Renal cortex interstitium (tissue), 11 donors: ENCODE results near the gene ANKDD1B. TPM values are rescaled to one million over a fixed set of nuclear protein-coding genes. Genes with fewer than 3 reads are reported as not detected.
"Not testable (repeated sequence)": the region's sequence is repeated elsewhere in the genome, so short reads cannot be mapped to it uniquely, and the experiment has no call there.

ENCODE experiments used
- DNase-seq, 11 donors: peaks; one replicate each; pipeline ENCODE4 v3.0.0-alpha.2; 2013; ENCODE audit warnings: low read depth in 9 of 11, low spot score in 4 of 11; ENCODE audit errors: extremely low read depth in 1 of 11
- polyA plus RNA-seq, 3 donors: library from polyadenylated mRNA; unstranded; fragments of 120-200 nt; gene quantifications; one replicate each; pipeline ENCODE4 v1.2.1, GENCODE V29; 2013; ENCODE audit not compliant: insufficient read length in 3 of 3

Gene ANKDD1B
- polyA plus RNA-seq, 3 donors = 6.7 to 8.9 (median 7.4) TPM

DNA sequence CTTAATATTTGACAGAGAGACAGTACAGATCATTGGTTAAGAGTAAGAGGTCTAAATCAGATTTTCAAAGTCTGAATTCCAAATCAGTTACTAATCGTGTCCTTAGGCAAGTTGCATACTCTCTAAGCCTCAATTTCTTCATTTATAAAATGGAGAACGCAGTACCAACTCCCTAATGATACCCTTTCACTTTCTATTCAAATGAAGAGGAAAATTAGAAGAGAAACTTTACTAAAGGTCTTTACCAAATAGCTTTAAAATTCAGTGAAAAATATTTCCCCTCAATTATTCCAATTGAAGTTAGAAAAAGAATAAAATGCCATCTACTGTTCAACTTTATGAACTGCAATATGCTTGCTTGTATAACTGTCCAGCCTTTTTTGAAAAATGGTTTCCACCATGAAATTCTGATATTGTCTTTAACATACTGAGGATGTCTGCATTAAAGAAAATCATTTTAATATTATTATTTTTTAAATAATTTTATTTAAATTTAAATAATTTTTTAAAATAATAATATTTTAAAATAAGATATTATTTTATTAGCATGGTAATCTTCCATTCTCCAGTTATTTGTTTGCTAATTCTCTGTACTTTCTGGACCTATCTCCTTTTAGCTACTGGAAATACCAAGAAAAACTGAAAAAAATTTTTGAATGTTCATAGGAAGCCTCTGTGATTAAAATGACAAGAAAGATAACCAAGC lies 70.0 kb downstream of the ANKDD1B start:
- peak in 2 of 11 donors; percentile 48 to 71 for DNase-seq

DNA sequence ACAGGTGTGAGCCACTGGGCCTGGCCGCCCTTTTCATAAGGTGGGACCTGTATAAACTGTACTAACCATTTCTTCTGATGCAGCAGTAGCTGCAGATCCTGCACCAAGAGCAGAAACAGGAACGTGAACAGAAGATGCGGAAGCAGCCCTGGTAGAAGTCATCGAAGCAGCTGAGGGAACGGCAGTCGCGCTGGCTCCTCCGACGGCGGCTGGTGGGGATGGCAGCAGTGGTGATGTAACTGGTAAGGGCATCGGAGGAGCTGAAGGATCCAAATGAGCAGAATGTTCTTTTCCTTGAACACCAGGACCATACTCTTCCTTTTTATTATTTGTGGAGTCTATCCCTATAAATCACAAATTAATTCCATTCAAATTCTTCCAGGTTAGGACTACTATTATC lies 73.9 kb downstream of the ANKDD1B start:
- DNase-seq = no peak

DNA sequence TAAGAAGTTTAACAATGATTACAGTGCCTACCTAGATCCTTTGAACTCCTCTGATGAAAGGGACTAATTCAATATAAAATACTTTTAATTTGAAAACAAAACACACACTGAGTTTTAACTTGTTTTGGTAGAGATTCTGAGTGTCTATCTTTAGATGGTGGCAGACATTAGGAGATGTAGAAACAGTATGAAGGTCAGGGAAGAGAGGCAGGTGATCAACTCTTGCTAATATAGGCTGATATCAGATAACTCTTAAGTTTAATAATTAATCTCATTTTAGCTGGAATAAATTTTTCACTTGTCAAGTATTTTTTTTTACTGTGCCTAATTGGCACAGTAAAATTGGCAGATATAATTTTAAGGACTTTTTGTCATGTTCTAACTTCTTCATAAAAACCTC lies 75.2 kb downstream of the ANKDD1B start:
- no peak for DNase-seq

DNA sequence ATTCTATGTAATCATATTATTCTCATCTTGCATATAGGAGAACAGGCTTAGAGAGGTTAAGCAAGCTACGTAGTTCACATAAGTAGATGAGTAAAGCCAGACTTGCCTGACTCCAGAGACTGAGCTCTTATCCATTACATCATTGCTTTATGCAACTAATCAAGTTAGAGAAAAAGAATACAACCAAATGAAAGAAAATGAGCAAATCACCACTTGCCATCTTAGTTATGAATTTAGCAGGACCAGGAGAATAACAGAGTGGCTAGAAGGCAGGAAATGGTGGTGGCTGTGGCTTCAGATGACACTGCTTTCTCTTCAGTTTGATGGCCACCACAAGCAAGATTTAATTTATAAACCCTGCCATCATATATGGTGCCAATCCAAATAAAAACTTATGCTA lies 79.4 kb downstream of the ANKDD1B start:
- no peak for DNase-seq

DNA sequence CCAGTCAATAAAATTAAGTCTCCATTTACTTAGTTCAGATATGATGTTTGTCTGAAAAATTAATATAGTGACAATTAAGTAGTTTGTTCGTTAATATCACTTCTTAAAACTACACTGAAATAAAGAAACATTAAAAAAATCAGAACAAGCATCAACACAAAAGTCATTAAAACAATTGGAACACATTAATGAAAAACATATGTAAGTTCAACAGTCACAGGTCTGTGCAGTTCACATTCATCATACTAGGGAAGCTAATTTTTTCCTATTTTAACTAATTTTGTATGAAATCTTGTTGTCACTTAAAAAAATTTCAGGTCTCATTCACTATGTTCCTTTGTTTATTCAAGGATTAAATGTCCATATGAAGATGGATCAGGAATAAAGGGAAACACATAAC lies 83.5 kb downstream of the ANKDD1B start:
- DNase-seq = no peak

DNA sequence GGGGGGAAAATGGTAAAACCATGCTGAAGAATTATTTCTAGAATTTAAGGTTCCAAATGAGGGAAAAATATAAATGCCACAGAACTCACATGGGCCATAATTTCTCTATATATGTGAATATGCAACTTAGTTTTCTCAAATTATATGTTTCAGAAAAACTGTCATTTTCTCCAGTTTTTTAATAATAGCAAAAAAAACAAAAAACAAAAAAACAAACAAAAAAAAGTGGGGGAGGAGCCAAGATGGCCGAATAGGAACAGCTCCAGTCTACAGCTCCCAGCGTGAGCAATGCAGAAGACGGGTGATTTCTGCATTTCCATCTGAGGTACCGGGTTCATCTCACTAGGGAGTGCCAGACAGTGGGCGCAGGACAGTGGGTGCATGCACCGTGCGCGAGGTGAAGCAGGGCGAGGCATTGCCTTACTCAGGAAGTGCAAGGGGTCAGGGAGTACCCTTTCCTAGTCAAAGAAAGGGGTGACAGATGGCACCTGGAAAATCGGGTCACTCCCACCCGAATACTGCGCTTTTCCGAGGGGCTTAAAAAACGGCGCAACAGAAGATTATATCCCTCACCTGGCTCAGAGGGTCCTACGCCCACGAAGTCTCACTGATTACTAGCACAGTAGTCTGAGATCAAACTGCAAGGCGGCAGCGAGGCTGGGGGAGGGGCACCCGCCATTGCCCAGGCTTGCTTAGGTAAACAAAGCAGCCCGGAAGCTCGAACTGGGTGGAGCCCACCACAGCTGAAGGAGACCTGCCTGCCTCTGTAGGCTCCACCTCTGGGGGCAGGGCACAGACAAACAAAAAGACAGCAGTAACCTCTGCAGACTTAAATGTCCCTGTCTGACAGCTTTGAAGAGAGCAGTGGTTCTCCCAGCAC lies 84.5 kb downstream of the ANKDD1B start:
- not testable (repeated sequence) for DNase-seq

DNA sequence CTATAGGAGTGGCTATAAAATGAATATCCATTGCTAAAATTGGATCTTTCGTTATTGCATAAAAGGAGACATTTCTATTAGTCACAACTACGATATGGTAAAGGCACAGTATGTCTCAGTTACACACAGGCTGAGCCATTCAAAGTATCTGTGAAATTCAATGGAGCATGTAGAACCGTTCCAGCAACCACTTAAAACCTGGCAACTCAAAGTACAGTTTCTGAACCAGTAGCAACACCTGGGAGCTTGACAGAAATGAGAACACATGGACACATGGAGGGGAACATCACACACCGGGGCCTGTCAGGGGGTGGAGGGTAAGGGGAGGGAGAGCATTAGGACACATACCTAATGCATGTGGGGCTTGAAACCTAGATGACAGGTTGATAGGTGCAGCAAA lies 90.6 kb downstream of the ANKDD1B start:
- no peak for DNase-seq

DNA sequence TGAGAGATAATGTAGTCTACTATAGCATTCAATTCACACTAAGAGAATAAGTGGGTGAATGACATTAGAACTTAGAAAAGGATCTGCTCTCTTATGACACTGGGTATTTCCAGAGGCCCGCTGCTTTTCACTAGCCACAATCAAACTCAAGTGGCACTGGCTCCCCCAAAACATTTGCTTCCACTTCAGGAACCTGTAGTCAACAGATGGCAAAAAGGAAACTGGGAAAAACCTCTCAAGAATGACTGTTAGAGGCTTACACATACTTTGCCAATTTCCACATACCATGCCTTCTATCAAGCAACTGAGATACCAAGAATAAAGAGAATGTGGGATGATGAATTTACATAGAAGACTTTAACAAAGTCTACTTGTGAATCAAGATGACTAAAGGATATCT lies 94.8 kb downstream of the ANKDD1B start:
- no peak for DNase-seq

DNA sequence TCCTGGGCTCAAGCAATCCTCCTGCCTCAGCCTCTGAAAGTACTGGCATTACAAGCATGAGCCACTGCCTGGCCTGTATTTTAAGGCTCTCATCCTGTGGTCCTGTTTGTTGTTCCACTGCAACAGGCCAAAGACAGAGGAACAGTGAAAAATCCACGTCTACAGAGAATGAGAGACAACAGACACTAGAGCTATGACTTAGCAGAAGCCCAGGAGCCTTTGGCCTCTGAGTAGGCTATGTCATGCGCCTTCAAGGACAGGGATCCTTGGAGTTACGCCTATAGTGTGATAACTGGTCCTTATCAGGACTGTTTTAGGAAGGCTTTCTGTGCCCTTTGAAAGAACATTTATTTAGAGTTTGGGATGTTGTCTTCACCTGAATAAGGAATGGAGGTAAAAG lies 95.5 kb downstream of the ANKDD1B start:
- no peak for DNase-seq

DNA sequence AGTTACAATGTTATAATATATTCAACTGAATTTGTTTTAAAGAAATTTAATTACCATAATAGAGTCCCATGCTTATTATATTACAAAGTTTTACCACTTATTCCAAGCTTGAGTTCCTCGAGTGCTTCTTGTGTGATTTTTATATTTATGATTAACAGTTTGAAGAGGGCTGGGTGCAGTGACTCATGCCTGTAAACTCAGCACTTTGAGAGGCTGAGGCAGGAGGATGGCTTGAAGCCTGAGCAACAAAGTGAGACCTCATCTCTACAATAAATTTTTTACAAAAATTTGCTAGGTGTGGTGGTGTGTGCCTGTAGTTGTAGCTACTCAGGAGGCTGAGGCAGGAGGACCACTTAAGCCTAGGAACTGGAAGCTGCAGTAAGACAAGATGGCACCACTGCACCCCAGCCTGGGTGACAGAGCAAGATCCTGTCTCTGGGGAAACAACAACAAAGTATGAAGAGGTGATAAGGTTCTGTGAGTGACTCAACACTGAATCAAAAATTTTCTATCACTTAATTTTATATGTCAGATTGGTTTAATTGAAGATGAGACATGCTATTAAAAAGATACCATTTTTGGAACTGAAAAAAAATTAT lies 96.8 kb downstream of the ANKDD1B start:
- no peak for DNase-seq

DNA sequence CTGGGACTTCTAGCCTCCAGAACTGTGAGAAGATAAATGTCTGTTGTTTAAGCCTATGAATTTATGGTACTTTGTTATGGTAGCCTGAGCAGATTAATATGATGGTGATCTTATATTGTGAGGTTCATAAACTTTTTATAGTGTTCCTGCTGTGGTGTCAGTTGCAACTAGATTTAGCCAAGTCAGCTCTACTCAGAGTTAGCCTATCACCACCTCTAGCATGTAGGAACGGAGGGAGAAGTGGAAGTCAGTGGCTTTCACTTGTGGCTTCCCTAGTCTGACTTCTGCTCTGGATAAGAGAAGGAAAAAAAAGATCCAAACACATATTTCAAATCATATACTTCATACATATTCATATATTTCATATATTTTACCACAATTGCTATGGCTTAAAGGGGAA lies 99.4 kb downstream of the ANKDD1B start:
- DNase-seq = no peak

DNA sequence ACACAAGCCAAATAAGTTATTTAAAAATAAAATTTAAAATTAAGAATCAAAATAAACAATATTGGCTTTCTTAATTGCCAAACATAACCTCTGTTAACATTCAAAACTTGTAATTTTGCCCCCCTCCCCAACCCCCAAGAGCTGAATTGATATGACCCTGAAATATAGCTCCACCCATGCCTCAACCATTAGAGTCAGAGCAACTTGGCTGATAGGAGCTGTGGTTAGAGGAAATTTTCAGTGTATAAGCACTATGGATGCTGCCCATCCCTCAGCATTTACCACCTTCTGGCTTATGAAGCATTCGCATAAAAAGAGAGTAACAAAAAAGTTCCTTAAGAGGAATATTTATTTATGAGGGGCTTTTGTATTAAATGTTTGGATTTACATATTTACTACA lies 99.9 kb downstream of the ANKDD1B start:
- no peak for DNase-seq

DNA sequence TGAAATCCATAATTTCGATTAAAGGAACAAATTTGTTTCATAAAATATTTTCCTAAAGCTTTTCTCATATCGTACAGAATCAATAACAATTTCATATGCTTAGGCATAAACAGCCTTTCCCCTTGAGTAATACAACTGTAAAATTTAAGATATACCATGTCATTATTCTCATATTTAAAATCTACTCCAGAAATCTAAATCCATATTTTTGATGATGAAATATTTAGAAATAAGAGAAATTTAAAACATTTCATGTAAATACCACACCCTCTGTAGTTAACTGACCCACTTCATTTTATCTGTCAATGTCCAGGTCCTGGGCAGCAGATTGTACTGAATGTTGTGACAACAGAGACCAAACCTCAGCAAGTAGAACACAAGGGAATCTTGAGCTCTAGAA lies 100.8 kb downstream of the ANKDD1B start:
- DNase-seq = no peak

DNA sequence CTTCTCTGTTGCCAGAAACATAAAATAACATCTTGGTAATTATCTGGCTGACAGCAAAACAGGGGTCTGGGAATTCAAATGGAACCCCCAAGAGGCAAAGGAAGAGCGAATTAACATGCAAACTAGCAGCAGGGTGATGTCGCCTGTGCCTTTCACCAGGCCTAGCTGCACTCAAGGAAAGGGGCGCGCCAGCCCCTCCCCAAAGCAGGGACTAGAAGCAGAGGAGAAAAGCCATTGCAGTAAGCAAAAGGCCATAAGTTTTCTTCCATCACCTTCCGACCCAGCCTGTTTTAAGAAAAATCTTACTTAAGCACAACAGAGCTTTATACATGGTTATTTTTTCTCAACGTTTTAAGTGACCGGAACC lies 105.4 kb downstream of the ANKDD1B start:
- peak in 3 of 11 donors; percentile 11 to 21 (median 17) for DNase-seq

DNA sequence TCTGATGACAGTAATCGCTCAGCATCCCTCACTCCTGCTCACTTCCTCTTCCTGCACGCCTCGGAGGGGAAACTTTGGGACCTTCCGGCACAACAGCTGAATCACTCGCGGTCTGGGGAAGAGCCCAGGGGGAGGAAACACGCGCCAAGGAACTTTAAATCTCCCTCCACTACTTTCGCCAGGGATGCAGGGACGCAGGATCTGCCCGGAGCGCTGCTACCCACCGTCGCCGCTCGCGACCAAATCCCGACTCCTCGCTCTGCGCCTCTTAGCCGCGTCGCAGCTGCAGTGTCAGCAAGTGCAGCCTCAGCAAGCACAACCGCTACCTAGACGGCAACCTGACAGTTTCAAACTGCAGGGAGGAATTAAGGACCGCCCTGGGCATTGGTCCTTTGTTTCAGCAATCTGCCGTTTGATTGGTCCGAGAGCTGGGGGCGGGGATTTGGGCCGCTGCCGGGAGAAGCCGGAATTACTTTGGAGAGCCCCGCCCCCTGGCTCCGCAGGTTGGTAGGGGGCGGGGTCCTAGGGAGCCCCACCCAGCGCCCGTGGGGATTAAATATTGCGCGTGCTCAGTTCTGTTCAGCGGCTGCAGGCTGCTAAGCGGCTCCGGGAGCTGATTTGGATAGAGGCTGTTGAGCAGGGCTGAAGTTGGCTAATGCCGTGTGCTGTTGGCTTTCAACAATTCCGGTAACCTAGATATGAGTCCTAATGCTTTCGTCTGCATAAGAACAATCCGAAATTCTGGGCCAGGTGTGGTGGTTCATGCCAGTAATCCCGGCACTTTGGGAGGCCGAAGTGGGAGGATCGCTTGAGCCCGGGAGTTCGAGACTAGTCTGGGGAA lies 106.0 kb downstream of the ANKDD1B start, which contains the start of gene POC5:
Gene POC5 (minus strand): TSS at position 356 of the 841 bp plus-strand sequence. CDS start 4,500 bp downstream, outside the sequence.
- peak; percentile 88 to 96 (median 93) for DNase-seq

DNA sequence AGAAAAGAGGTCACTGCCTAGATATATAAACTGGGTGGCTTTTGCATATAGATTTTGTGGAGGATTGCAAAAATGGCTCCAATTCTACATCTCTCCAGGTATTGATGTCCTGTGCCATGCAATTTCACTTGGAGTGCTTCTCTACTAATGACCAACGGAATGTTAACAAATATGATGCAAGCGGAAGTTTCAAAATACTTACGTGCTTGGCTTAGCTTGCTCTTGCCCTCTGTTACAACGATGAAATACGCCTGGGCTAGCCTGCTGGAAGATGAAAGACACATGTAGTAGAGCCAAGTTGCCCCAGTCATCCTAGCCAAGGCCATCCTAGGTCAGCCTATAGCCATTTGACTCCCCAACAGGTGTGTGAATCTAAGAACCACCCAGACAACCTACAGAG lies 109.6 kb downstream of the ANKDD1B start:
- DNase-seq = no peak
